ENCODE results near the gene KCNK4.

KCNK4 gene

GRCh38 chr11:64253481-64253880 is 37.6 kb upstream of the KCNK4 start:
- DNase-seq (ENCODE audit: low spot score), result no peak

- no peak for DNase-seq (ENCODE audit: low spot score)
Measured at GRCh38 chr11:64254326-64254725, 36.8 kb upstream of the KCNK4 start.

- DNase-seq (ENCODE audit: low spot score), result no peak
Measured at GRCh38 chr11:64255135-64256128, 35.7 kb upstream of the KCNK4 start.

- DNase-seq (ENCODE audit: low spot score), result no peak
Measured at GRCh38 chr11:64256300-64256699, 34.8 kb upstream of the KCNK4 start.

GRCh38 chr11:64258356-64258755 is 32.7 kb upstream of the KCNK4 start:
- DNase-seq (ENCODE audit: low spot score), result no peak

- DNase-seq (ENCODE audit: low spot score), result no peak
Measured at GRCh38 chr11:64258946-64259532, 32.1 kb upstream of the KCNK4 start.

- DNase-seq (ENCODE audit: low spot score), result no peak
Measured at GRCh38 chr11:64259533-64260067, 31.5 kb upstream of the KCNK4 start.

GRCh38 chr11:64260147-64260708 is 30.9 kb upstream of the KCNK4 start:
- DNase-seq (ENCODE audit: low spot score), result no peak

GRCh38 chr11:64261556-64262080 is 29.5 kb upstream of the KCNK4 start:
- DNase-seq (ENCODE audit: low spot score), result no peak

- DNase-seq (ENCODE audit: low spot score), result no peak
Measured at GRCh38 chr11:64262271-64263002, 28.7 kb upstream of the KCNK4 start.

- peak; percentile 75 for DNase-seq (ENCODE audit: low spot score)
Measured at GRCh38 chr11:64263021-64263946, 27.8 kb upstream of the KCNK4 start.

GRCh38 chr11:64263947-64264317 is 27.2 kb upstream of the KCNK4 start:
- DNase-seq (ENCODE audit: low spot score), result no peak

GRCh38 chr11:64264371-64264852 is 26.7 kb upstream of the KCNK4 start:
- DNase-seq (ENCODE audit: low spot score), result no peak

- DNase-seq (ENCODE audit: low spot score), result no peak
Measured at GRCh38 chr11:64265176-64266160, 25.6 kb upstream of the KCNK4 start.

GRCh38 chr11:64266339-64266738 is 24.8 kb upstream of the KCNK4 start:
- no peak for DNase-seq (ENCODE audit: low spot score)

- peak; percentile 30 for DNase-seq (ENCODE audit: low spot score)
Measured at GRCh38 chr11:64267207-64267945, 23.7 kb upstream of the KCNK4 start.

- DNase-seq (ENCODE audit: low spot score), result peak; percentile 42
Measured at GRCh38 chr11:64268025-64268892, 22.8 kb upstream of the KCNK4 start.
